ENCODE data around the gene TXLNB. TPM values are rescaled to one million over a fixed set of nuclear protein-coding genes. Genes with fewer than 3 reads are reported as not detected.

TXLNB gene
- total and polyA plus RNA-seq, 2 of the 4 experiments (the other 2 are of a cell fraction) = under 0.01 to 0.05 TPM

GRCh38 chr6:139335447-139336210 is 43.8 kb upstream of the TXLNB start:
- no peaks in the 10 kb centered on the region for H4K20me1 ChIP-seq (ENCODE audit: insufficient read depth, low read length)
- H3K27me3 ChIP-seq (ENCODE audit: control insufficient read depth, insufficient read depth, low read length) = no peaks in the 10 kb centered on the region
- peak overlapping the region; percentile 89; the same call in 1 of the 2 replicates for H2BK120ac ChIP-seq (ENCODE audit: low read depth, low read length)
- 0 out of 3 replicates have a peak overlapping the region, but pooled peaks have one; percentile 60 for H2BK15ac ChIP-seq (ENCODE audit: low read depth, low read length)
- H4K5ac ChIP-seq (ENCODE audit: low read depth, low read length) = peak overlapping the region; percentile 17
- H2BK5ac ChIP-seq (ENCODE audit: low read depth, low read length, poor library complexity, severe bottlenecking) = no peak overlapping the region
- H3K9ac ChIP-seq (ENCODE audit: low read depth, low read length) = no peak overlapping the region
- TF ChIP-seq RCOR1 (IDR thresholded peaks at IDR 0.05; ENCODE audit: insufficient replicate concordance, low read length) (no peak), RAD21 (IDR thresholded peaks at IDR 0.05; ENCODE audit: low read length) (no peak)
- no peak overlapping the region for H3K56ac ChIP-seq (ENCODE audit: extremely low read depth, insufficient read depth, low read length)
- H3K9me1 ChIP-seq (ENCODE audit: insufficient read depth, low read length) = no peaks in the 10 kb centered on the region
- ChIA-PET CTCF (interaction anchor here (0.6 to 1.8 kb wide), 2 partner anchors 16 to 116 kb away, joined by 3 to 4 read pairs; no protein-coding TSS in a partner anchor), POLR2A (ENCODE audit: unreplicated experiment) (no interaction called here)
- H2BK20ac ChIP-seq (ENCODE audit: low read depth, low read length) = peak overlapping the region; percentile 92; the same call in 1 of the 2 replicates
- no peak overlapping the region for H2AK9ac ChIP-seq (replicated peaks; ENCODE audit: low read depth, low read length, poor library complexity)
- H3K36me3 ChIP-seq (ENCODE audit: control insufficient read depth, insufficient read depth, low read length) = no peaks in the 10 kb centered on the region
- peak overlapping the region; percentile 96; the same call in 1 of the 2 replicates for H3K18ac ChIP-seq (ENCODE audit: low read depth, low read length)
- H3K4ac ChIP-seq (ENCODE audit: low read depth, low read length) = no peak overlapping the region; the same call in 1 of the 2 replicates
- no peak overlapping the region for H2AFZ ChIP-seq (replicated peaks; ENCODE audit: low read length, poor library complexity)
- no peak overlapping the region for H3K4me2 ChIP-seq (ENCODE audit: low read depth, low read length)
- H2AK5ac ChIP-seq (ENCODE audit: low read depth, low read length) = peak overlapping the region; percentile 33; the same call in 1 of the 2 replicates
- H4K91ac ChIP-seq (ENCODE audit: insufficient read depth, low read depth, low read length) = no peak overlapping the region
- ATAC-seq (ENCODE audit: low read depth) = no peak
- H3K9me3 ChIP-seq (ENCODE audit: control insufficient read depth, insufficient read depth, low read length) = no peaks in the 10 kb centered on the region
- WGBS, 2 experiments (ENCODE audit: extremely low coverage in 2 of 2, insufficient read length in 1 of 2) = no CpG with 5 or more reads among the region's 5 CpGs
- no TSS peak for BruUV-seq (replicated peaks)
- intact Hi-C loops (cut with micrococcal nuclease) (no loop called here), in situ Hi-C loops (cut with MboI; ENCODE audit: low sequenced_read_pairs) (no loop called here), dilution Hi-C loops (cut with HindIII; ENCODE audit: low sequenced_read_pairs, unreplicated experiment) (no loop called here)
- H4K8ac ChIP-seq (ENCODE audit: low read depth in 2 of 2, low read length in 2 of 2) = peak overlapping the region in 1 of 2 experiments; percentile 66; a peak in 1 of 4 replicates
- 0 out of 2 replicates have a peak overlapping the region, but pooled peaks have one; percentile 59 for H3K14ac ChIP-seq (replicated peaks; ENCODE audit: low read depth, low read length)
- H3K79me1 ChIP-seq (ENCODE audit: low read depth in 1 of 2, low read length in 2 of 2) = no peaks in the 10 kb centered on the region
- no peak overlapping the region for H3K23ac ChIP-seq (ENCODE audit: low read depth, low read length)
- no peak overlapping the region for H3K4me3 ChIP-seq (ENCODE audit: insufficient read depth, low read depth, low read length)
- no peak for DNase-seq
- H3K27ac ChIP-seq (ENCODE audit: insufficient read depth, low read length) = no peak overlapping the region
- H3K4me1 ChIP-seq (ENCODE audit: control insufficient read depth, insufficient read depth, low read length) = peaks cover 6% of the 10 kb centered on the region
